Measurements from ENCODE around the gene RHOH.

RHOH gene

GRCh38 chr4:40187386-40187906 is 9.4 kb upstream of the RHOH start:
- DNase-seq (ENCODE audit: low spot score), result no peak

- DNase-seq (ENCODE audit: low spot score), result no peak
These were observed 6.8 kb upstream of the RHOH start for GRCh38 chr4:40190019-40190418.

- DNase-seq (ENCODE audit: low spot score), result no peak
These were observed 6.4 kb upstream of the RHOH start for GRCh38 chr4:40190465-40190864.

- DNase-seq (ENCODE audit: low spot score), result no peak
These were observed 5.7 kb upstream of the RHOH start for GRCh38 chr4:40190880-40191815.

GRCh38 chr4:40192114-40193015 is 4.5 kb upstream of the RHOH start:
- no peak for DNase-seq (ENCODE audit: low spot score)

- no peak for DNase-seq (ENCODE audit: low spot score)
These were observed 3.7 kb upstream of the RHOH start for GRCh38 chr4:40193016-40193571.

GRCh38 chr4:40193578-40193977 is 3.3 kb upstream of the RHOH start:
- DNase-seq (ENCODE audit: low spot score), result no peak

GRCh38 chr4:40194602-40195161 is 2.1 kb upstream of the RHOH start:
- DNase-seq (ENCODE audit: low spot score), result no peak

- DNase-seq (ENCODE audit: low spot score), result no peak
These were observed 1.4 kb upstream of the RHOH start for GRCh38 chr4:40195182-40196177.

- DNase-seq (ENCODE audit: low spot score), result no peak
These were observed 559 bp upstream of the RHOH start for GRCh38 chr4:40196272-40196671.

GRCh38 chr4:40197879-40198689 is 1.3 kb downstream of the RHOH start:
- DNase-seq (ENCODE audit: low spot score), result no peak

- no peak for DNase-seq (ENCODE audit: low spot score)
These were observed 2.4 kb downstream of the RHOH start for GRCh38 chr4:40199179-40199670.

GRCh38 chr4:40199999-40200874 is 3.4 kb downstream of the RHOH start:
- DNase-seq (ENCODE audit: low spot score), result no peak

GRCh38 chr4:40200875-40201801 is 4.3 kb downstream of the RHOH start:
- DNase-seq (ENCODE audit: low spot score), result no peak

- DNase-seq (ENCODE audit: low spot score), result no peak
These were observed 5.1 kb downstream of the RHOH start for GRCh38 chr4:40201898-40202297.

- DNase-seq (ENCODE audit: low spot score), result no peak
These were observed 5.6 kb downstream of the RHOH start for GRCh38 chr4:40202474-40202873.

GRCh38 chr4:40204507-40205258 is 7.9 kb downstream of the RHOH start:
- DNase-seq (ENCODE audit: low spot score), result no peak

Data from hepatic stellate cell (primary cell).